Measurements from ENCODE around the gene TMEM18.

GRCh38 chr2:625415-626333 lies 51.5 kb downstream of the TMEM18 start:
- TF ChIP-seq CTCF (conservative IDR thresholded peaks at IDR 0.05 in 1 of 2, IDR thresholded peaks at IDR 0.05 in 1 of 2; ENCODE audit: low read depth in 1 of 2, low read length in 2 of 2): no peak
- no peak for TF ChIP-seq EZH2 (IDR thresholded peaks at IDR 0.05; ENCODE audit: low read length, missing control alignments)

All from fibroblast of lung (primary cell).